HG03432 (cell line): ENCODE measurements around the gene PALMD.

ENCODE experiments used
- ATAC-seq: cut with Tn5 transposase; IDR thresholded peaks from one replicate; pipeline ENCODE4 v1.9.1; 2021; ENCODE audit warnings: mild to moderate bottlenecking, moderate library complexity; ENCODE audit not compliant: unreplicated experiment

PALMD gene

DNA sequence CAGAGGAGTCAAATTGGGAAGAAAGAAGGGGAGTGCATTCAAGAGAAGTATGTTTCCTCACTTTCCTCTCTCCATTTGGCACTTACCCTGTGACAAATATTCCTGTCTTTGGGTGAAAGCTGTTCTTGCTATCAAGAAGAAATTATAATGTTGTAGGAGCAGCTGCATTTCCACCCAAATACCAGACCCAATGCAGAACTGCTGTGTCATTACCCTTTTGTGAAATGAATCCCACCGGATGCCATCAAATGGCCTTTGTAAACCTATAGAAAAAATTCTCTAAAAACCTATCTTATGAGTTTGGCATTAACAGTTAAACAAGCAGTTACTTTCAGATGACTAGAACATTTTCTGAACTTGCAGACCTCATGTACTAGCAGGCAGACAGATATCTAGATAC is 16.7 kb upstream of the PALMD start:
- ATAC-seq = no peak

DNA sequence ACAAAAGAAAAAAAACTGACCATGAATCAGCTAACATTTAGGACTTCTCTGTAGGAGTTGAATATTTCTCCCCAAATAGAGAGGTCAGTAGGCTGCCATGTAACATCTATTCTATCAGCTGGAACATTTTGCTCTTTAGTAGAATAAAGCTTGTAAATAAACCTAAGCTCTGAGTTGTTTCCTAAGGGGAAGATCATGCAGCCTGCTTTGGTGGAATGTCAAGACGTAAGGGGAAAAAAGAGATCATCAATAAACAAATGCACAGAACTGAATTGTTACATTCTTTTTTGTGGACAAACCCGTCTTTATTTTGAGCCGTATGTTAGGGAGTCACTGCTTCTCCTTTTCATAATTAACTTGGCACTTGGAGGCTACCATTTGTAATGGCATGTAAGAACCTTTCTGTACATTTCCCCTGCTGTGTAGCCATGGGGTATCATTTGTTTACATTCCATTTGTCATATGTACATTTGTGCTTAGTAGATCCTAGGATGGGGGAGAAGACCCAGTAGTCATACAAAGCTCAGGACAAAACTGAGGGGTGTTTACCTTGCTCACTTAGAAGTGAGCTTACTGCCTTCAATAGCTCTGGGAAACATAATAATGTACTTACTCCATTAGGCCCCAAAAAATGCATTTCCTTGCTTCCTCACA is 10.8 kb upstream of the PALMD start:
- ATAC-seq = no peak

DNA sequence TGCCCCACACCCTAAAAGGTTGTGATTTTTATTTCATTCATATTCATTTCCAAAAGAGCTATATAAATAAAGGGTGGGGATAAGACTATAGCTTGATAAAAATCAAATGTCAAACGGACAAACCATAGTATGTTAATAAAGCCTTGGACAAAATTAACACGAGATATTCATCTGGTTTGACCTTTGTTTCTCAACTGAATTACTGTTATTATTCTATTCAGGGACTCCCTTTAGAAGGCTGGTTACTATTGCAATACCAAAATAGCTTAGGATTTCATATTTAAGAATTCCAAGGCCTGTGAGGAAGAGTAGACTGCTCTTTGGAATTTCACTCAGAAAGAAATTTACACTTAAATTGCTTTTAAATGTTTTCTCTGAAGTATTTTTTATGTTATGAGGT is 10.2 kb upstream of the PALMD start:
- ATAC-seq = no peak

DNA sequence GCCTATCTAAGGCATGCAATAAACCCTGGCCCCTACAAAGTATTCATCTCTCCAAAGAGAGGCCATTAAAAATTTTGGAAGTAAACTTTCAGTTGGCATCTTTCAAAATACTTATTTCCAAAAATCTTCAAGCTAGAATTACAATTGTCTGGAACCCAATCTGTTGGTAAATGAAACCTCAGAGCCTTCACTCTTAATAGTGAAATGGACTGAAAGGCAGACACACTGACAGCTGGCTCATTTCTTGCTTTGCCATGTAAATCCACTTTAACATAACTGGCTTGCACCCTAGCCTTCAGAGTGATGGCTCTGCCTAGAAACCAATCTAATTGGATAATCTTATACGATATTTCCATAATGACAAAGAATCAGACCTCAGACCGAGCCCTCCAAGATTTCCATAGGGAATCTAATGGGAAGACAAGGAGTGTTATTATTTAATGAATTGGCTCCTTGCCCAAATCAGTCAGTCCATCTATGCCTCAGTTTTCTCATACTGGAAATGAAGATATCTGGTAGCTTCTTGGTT is 9.2 kb upstream of the PALMD start:
- ATAC-seq = no peak

DNA sequence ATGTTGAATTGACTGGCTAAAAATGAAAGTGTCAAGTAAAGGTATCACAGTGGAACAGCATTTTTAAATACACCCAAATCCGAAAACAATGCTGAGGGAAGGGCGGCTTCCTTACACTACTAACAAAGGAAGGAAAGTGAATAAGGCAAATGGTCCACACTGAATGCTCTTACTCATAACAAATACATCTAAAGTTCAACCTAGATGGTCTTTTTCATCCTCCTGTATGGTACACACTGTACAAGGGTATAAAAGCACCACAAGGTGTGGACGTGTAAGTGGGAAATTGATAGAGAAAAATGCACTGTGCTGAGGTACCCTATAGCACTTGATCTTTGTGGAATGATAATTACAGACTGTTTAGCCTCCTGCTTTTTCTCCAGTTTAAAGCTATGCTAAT is 7.1 kb upstream of the PALMD start:
- no peak for ATAC-seq

DNA sequence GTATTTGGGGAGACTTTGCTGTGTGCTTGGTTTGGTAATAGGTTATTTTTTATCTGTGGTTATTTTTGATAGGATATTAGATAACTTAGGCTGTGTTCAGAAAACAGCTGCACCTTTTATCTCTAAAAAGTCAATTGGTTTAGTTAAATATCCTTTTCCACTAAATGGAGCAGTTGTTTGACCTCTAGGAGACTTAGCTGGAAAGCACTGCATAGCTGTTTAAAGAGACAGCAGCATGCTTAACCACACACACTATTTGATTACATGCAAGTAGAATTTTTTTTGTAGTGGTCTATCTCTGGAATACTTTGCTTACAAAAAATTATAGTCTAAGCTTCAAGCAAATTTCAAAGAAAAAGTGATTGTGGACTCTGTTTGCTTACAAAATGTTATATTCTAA is 6.5 kb upstream of the PALMD start:
- no peak for ATAC-seq

DNA sequence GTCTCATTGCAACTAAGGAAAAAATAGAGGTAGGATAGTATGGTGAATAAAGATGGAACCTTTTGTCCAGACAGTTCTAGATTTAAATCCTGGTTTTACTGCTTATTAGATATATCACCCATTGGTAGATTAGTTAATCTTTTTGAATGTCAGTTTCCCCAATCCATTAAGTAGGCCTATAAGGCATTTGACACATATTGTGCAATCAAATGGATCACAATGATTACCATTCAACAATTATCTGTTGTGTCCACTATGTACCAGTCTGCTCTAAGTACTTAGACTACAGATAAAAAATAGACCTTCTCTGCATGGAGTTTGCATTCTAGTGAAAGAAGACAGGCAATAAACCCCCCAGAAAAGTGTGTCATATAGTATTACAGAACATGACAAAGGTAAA is 6.0 kb upstream of the PALMD start:
- ATAC-seq = no peak

DNA sequence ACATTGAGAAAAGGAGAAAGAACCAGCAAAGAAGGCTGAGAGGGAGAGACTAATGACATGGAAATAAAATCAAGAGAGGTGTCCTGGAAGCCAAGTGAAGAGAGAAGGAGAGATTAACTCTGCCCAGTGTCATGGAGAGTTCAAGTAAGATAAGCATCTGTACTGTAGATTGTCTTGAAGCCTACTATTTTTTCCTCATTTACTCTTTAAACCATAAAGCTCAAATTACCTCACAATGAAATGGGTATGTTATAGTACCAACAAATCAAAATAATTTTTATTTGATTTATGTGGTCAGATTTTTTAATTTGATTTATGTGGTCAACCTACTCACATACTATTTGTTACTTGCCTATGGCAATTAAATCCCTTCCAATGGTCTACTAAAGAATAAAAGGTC is 5.2 kb upstream of the PALMD start:
- no peak for ATAC-seq

DNA sequence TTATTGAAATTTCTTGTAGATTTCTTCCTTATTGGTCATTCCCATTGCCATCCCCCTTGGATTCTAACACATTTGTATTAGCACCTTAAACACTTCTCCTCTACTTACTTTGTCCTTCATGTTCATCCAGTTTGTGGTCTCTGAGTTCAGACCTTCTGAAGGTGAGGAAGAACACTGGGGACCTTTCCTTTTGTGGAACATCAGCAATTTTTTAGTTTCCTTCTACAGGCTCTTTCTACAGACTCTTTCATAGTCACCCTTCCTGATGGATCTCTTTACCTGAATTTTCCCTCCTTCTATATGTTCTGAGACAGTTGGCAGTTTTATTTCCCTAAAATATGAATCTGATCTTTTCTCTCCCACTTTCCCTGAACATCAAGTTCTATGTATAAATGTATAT is 4.4 kb upstream of the PALMD start:
- no peak for ATAC-seq

DNA sequence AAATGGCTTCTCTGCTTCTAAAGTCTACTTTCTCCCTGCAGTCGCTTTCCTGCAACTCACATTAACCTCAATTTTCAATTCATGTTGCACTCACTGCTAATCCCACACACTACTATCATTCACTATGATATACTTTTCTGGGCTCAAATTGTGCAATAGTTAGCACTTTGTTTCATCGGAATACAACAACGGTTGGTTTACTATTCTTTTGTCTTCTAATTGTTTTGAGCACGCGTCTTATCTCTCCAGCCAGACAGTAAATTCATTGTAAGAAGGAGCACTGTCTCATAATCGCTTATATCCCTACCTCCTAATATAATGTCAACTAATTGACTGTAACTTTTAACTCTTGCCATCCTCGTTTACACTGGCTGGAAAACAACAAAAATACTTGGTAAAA is 3.9 kb upstream of the PALMD start:
- no peak for ATAC-seq

DNA sequence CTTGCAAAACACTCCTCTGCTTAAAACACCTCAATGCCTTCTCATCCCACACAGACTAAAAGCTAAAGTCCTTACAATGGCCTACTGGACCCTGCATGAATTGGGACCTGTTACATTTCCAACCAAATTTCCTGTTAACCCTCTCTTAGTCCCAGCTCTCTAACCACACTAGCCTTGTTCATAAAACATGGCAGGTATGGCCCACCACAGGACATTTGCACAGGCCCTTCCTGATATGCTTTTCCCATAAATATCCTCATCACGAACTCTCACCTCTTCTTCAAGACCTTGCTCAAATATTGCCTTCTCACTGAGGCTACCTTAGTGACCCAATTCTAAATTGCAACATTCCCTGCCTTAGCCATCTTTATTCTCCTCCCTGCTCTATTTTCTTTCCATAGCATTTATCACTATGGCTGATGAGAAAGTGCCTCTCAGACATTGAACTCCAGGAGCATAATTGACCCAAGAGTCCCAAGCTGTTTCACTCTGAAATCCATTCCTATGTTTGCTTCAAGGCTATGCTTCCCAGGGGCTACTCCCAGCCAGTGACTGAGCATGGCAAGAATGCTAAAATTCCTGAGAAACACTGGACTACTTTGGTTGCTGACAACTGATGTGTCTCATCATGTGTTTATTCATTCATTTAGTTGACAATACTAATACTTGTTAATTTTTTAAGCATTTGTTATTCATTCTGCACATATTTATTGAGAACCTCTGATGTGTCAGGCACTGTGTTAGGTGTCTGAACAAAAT is 2.7 kb upstream of the PALMD start:
- ATAC-seq = no peak

DNA sequence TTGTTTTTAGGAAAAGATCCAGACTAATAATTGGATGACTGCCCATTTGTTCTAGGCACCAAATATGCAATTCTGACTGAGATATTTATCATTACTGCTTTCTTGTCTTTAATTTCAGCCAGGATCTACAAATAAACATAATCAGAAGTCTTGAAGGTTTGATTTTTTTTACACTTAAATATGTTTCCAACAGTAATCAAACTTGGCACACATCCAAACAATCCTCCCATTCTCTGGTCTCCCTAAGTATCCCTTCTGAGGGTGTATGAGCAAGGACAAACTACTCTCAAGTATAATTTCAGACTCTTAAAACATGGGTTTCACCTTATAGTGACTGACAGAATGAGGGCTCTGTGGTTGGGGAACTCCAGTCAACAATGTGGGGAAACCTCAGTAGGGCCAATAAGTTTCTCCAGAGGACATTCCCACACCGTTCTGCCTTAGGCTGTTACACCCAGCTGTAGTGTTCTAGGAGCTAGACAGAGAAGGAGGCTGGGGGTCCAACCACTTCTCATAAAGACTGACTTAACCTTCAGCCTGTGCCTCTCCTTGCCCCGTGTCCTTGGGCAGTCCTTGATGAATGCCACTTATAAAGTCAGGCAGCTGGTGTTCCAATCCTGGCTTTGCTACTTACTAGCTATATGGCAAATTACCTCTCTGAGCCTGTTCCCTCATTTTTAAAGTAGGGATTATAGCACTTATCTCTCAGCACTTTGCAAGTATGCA is 1.5 kb upstream of the PALMD start:
- peak; percentile 65 for ATAC-seq

DNA sequence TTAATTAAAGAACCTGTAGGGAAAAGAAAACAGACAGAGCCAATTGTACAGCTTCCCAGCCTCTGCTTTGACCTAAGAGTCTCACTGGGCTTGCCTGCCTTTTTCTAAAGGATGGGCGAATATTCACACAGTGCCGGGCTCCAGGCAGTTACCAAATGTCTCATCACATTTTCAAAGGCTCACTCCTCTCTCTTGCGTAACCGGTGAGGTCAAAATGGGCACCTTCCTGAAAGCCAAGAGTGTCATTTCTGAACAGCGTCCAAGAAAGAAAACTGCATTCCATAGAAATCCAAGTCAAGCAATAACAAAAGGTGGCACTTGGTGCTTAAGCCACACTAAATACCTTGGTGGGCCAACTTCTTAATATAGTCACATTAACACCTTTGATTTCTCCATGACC is 710 bp upstream of the PALMD start:
- no peak for ATAC-seq

DNA sequence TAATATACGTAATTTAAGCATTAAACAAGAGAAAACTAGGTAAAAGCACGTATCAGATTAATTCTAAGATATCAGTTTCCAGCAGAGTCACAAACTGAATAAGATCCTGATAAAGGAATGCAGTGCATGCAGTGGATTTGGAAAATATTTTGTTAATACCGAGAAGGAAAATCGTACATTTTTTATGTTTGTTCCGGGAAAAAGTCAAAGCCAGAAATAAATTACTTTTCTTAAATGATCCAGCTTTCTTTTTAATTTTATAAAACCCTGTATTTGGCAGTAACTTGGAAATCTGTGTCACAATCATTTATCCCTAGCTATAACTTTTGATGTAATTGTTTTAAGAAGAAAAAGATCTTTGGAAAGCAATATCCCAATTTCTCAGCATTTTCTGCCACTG is 955 bp downstream of the PALMD start:
- no peak for ATAC-seq

DNA sequence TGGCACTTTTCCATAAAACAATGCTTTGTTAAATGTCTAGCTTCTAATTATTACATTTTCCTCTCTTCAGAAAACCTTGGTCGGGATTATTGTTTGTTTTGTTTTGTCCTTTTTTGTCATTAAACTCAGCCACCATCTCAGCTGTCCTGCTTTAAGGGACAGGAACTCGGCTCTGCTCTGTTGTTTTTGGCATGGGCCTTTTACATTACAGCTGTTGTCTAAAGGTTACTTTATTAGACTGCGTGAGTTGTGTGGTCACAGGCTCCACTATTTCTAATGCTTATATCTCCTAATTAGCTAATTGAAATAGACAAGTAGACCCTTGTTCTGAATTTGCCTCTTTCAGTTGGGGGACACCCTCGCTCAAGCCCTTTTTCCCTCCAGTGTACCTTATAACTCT is 1.6 kb downstream of the PALMD start:
- ATAC-seq = no peak

DNA sequence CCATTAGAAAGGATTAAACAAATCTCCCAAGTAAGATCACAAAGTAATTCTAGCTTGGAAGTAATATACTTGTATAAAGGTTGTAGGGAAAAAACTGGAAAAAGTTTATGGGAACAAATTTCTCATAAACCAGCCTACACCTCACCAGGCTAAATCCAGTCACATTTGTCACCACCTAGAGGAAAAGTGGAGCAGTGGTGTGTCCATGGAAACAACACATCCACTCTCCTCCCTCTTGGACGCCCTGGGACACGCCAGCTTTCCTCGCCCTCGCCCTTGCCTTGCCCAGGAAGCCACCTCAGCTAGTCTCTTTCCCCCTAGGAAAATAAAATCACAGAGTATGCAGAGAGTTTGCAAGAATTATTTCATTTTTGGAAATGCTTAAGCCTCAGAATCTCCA is 2.2 kb downstream of the PALMD start:
- no peak for ATAC-seq

DNA sequence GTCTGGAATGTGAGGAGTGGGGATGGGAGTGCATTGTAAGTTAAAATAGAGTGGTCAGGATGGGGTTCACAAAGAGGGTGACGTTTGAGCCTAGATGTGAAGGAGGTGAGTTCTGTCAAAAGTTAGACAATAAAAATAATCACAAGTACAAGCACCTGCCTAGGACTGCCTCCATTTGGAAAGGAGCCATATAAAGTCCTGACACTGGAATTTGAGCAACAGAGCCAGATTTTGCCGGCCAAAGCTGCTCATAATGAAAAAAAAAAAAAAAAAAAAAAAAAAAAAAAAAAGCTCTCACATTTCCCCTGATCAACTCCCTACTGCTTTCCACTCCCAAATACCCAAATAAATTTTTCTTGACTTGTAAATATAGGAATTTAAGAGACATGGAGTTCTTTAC is 4.1 kb downstream of the PALMD start:
- ATAC-seq = no peak

DNA sequence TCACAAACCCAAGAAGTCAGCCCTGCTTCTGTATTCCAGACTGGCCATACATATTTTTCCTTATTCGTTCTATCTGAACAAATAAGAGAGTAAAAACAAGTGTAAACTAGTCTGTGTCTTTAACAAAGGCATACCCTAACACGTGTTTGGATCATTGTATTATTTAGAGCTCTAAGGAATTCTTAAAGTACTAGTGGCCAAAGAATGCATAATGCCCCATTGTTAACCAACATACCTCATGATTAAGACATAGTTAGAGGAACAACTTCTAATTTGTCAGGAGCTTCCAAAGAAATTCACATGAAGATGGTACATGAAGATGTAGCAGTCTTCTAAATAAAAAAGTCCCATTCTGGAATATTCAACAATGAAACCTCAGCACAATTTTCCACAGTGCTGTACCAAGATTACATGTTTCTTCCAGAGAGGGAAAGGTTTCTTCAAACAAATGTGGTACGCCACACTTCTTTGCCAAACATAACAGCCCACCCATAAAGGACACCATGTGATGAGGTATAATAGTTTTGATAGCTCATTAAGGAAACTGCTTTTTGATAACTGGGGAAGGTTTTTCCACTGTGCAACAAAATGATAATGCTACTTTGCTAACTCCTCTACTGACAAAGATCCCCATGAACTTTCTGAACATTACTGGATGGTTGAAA is 5.0 kb downstream of the PALMD start:
- ATAC-seq = no peak

DNA sequence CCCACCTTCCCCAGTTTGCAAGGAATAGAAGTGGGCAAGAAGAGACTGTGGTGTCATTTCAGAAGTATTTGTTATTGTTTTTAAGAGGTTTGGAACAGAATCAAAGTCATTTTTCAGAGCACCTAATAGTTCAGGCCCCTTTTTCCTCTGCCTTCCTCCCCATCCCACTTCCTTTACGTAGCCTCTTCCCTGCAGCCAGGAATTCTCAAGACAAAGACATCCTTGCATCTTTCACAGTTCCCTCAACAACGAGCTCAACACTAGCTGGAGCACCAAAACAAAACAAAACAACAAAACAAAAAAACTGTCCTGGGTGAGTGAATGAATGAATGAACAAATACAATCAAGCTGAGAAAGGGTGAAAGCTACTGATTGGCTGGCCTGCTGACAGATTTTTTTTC is 7.0 kb downstream of the PALMD start:
- no peak for ATAC-seq

DNA sequence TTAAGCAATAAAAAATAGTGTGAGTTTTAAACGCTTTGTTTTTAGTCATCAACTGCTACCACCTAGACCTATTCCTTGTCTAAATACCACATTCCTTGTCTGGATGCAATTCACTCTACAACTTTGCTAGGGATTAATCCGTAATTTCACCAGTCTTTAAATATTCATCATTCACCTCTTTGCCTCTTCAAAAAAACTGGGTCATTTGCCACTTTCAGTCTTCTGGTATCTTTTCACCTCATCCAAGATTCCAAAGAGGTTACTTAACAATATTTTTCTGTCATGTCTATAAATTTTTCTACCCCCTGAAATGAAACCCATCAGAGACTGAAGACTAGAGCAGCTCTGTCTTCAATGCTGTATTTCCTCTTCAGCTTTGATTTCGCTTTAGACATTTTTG is 9.5 kb downstream of the PALMD start:
- no peak for ATAC-seq

DNA sequence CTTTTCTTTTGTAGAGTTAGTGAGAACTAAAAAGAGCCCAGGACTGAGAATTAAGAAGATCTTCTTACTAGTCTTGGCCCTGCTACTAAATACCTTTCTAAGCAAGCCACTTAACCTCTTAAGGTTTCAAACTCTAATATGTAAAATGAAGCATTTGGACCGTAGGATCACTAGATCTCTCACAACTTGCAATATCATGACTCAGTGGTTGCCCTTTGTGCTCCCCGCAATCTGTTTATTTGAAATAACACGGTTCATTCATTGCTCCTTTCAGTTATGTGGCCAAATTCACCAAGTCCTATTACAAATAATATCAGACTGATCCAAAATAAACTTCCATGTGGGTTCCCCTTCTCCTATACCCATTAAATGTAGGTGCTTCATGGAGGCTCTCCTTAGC is 10.8 kb downstream of the PALMD start:
- ATAC-seq = no peak
